HuH-7.5 (cell line): ENCODE measurements around the gene KIF24.
A peak's percentile ranks its signal among the peaks of the same experiment; 100 is the strongest.
"Not testable (repeated sequence)": the region's sequence is repeated elsewhere in the genome, so short reads cannot be mapped to it uniquely, and the experiment has no call there.

Source experiments
- DNase-seq: peaks from one replicate; pipeline ENCODE4 v3.0.0; 2011; ENCODE audit warnings: low spot score

The KIF24 gene

GRCh38 chr9:34328987-34329832 is at the start of gene KIF24, which contains the start of gene NUDT2:
TSS of gene KIF24 (minus strand) at chr9:34329268. CDS start at chr9:34311346, 17,922 bp downstream.
TSS of gene NUDT2 (plus strand) at chr9:34329569. CDS start at chr9:34339040, 9,471 bp downstream.
- DNase-seq: peak; percentile 76

GRCh38 chr9:34378376-34379060 is 49.5 kb upstream of the KIF24 start:
- no peak for DNase-seq

- DNase-seq: no peak
Observed at GRCh38 chr9:34377404-34377746, 48.3 kb upstream of the KIF24 start.

GRCh38 chr9:34376596-34377403 is 47.7 kb upstream of the KIF24 start, which contains the start of gene MYORG:
TSS of gene MYORG (minus strand) at chr9:34376898. CDS start at chr9:34372943, 3,955 bp downstream.
- peak; percentile 89 for DNase-seq

GRCh38 chr9:34375901-34376595 is 47.0 kb upstream of the KIF24 start:
- peak; percentile 62 for DNase-seq

GRCh38 chr9:34374905-34375552 is 46.0 kb upstream of the KIF24 start:
- peak; percentile 77 for DNase-seq

- DNase-seq: no peak
Observed at GRCh38 chr9:34374339-34374738, 45.3 kb upstream of the KIF24 start.

- DNase-seq: no peak
Observed at GRCh38 chr9:34373749-34374148, 44.7 kb upstream of the KIF24 start.

- DNase-seq: no peak
Observed at GRCh38 chr9:34372467-34373011, 43.5 kb upstream of the KIF24 start.

GRCh38 chr9:34371886-34372466 is 42.9 kb upstream of the KIF24 start:
- no peak for DNase-seq

GRCh38 chr9:34370970-34371880 is 42.2 kb upstream of the KIF24 start:
- DNase-seq: no peak

- DNase-seq: no peak
Observed at GRCh38 chr9:34370335-34370969, 41.4 kb upstream of the KIF24 start.

- no peak for DNase-seq
Observed at GRCh38 chr9:34369636-34370035, 40.6 kb upstream of the KIF24 start.

GRCh38 chr9:34368796-34369195 is 39.7 kb upstream of the KIF24 start:
- not testable (repeated sequence) for DNase-seq

- DNase-seq: not testable (repeated sequence)
Observed at GRCh38 chr9:34367751-34368410, 38.8 kb upstream of the KIF24 start.

GRCh38 chr9:34366365-34366764 is 37.3 kb upstream of the KIF24 start:
- no peak for DNase-seq

GRCh38 chr9:34365282-34365681 is 36.2 kb upstream of the KIF24 start:
- no peak for DNase-seq

- no peak for DNase-seq
Observed at GRCh38 chr9:34363619-34364351, 34.7 kb upstream of the KIF24 start.
